Left lobe of liver (tissue), 2 donors: ENCODE data around the gene SVOPL. TPM values are rescaled to one million over a fixed set of nuclear protein-coding genes. Genes with fewer than 3 reads are reported as not detected.

Source experiments
- ATAC-seq: fragments of 200-7000 bp; cut with Tn5 transposase; one replicate; pipeline ENCODE4 v1.9.1; 2020; ENCODE audit warnings: mild to moderate bottlenecking, moderate library complexity
- DNase-seq: peaks from one replicate; pipeline ENCODE4 v3.0.0-alpha.2; 2020; ENCODE audit warnings: low spot score
- total RNA-seq: library from RNA; stranded (reverse); gene quantifications from one replicate; pipeline ENCODE4 v1.2.1, GENCODE V29; 2021
- donor health status: DM: no; HTN: no; CAD: no; lungs with moderate emphysema.
- donor health status: DM: no; HTN: yes; CAD: no.

SVOPL gene
- total RNA-seq, 1 donor from 2014 or later, result not detected

GRCh38 chr7:138662076-138662990, 38.8 kb downstream of the SVOPL start:
- DNase-seq (no peak), ATAC-seq (no peak)

- ATAC-seq, result no peak
- no peak for DNase-seq
Observed at GRCh38 chr7:138661069-138661635, 40.0 kb downstream of the SVOPL start.

- ATAC-seq, result no peak
- DNase-seq, result no peak
Observed at GRCh38 chr7:138658889-138659288, 42.3 kb downstream of the SVOPL start.

GRCh38 chr7:138657854-138658386, 43.2 kb downstream of the SVOPL start:
- ATAC-seq (no peak), DNase-seq (no peak)

- ATAC-seq, result no peak
- DNase-seq, result no peak
Observed at GRCh38 chr7:138656952-138657351, 44.2 kb downstream of the SVOPL start.

GRCh38 chr7:138654616-138655015, 46.5 kb downstream of the SVOPL start:
- ATAC-seq (no peak), DNase-seq (no peak)

DNA sequence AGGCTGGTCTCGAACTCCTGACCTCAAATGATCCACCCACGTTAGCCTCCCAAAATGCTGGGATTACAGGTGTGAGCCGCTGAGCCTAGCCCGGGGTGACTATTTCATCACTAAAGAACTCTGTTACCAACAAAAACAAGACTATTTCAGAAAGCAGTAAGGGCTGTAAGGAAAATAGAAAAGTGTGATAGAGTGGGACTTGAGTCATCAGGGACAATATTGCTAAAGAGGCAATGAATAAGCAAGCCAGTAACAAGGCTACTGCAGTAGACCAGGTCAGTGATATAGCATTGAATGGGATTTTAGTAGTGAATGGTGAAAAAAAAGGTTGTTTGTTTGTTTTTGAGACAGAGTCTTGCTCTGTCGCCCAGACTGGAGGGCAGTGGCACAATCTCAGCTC, 51.7 kb downstream of the SVOPL start:
- DNase-seq (no peak), ATAC-seq (no peak)

- DNase-seq (no peak), ATAC-seq (peak; percentile 60)
Observed at GRCh38 chr7:138645284-138645683, 55.9 kb downstream of the SVOPL start.

GRCh38 chr7:138632826-138633602, 68.1 kb downstream of the SVOPL start:
- peak; percentile 3 for DNase-seq
- ATAC-seq, result no peak

DNA sequence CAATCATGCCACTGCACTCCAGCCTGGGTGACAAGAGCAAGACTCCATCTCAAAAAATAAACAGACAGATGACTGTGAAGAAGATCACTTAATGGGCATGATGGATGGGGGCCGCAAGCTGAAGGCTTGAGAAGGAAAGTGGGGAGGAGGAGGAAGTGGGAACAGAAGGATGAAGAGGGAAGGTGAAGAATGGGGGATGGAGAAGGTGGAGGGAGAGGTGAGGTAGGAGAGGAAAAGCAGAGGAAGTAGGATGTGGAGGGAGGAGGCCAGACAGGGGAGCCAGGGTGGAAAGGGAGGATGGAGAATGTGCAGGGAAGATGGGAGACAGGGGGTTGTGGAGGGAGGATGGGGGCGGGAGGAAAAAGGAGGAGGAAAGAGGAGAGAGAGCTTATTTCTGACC, 68.8 kb downstream of the SVOPL start:
- DNase-seq (no peak), ATAC-seq (no peak)

GRCh38 chr7:138630059-138630610, 71.0 kb downstream of the SVOPL start:
- DNase-seq (peak; percentile 4), ATAC-seq (no peak)

- ATAC-seq (no peak), DNase-seq (peak; percentile 0)
Observed at GRCh38 chr7:138627361-138627760, 73.8 kb downstream of the SVOPL start.

DNA sequence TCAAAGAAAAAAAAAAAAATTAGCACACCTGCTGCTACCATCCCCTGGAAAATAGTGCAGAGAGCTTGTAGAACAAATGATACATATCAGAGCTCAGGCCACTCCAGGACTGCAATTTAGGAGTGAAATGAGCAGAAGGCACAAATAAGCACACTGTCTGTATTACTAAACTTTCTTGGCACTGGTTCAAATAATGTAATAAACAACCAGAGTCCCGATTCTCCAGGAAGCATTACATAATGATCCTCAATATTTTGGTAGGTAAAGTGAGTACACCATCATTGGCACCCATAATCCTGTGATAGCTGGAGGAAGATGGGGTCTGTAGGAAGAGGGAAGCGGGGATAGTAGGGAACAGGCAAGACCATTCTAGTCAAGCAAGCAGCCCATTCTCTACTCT, 74.3 kb downstream of the SVOPL start:
- ATAC-seq, result peak; percentile 39
- DNase-seq, result no peak

DNA sequence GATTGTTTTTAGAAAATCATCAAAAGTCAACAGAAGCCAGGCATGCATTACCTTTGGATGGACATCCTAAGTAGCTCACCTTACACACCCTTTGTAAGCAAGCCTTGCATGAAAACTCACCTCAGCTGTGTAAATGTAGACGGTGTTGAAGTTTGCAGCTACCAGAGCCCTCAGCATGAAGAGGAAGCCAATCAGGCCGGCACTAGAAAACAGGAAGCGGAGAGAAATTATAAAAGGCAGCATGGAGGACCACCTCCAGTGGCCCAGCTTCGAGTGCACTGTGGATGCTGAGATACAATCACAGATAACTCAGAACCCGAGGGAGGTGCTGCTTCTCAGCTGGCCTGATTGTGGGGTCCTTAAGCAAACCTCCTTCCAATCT, 75.3 kb downstream of the SVOPL start:
- no peak for ATAC-seq
- no peak for DNase-seq

GRCh38 chr7:138625084-138625848, 75.9 kb downstream of the SVOPL start:
- ATAC-seq, result no peak
- DNase-seq, result no peak

- ATAC-seq (no peak), DNase-seq (no peak)
Observed at GRCh38 chr7:138622841-138623240, 78.3 kb downstream of the SVOPL start.

GRCh38 chr7:138618933-138619332, 82.2 kb downstream of the SVOPL start:
- no peak for DNase-seq
- ATAC-seq, result peak; percentile 88

DNA sequence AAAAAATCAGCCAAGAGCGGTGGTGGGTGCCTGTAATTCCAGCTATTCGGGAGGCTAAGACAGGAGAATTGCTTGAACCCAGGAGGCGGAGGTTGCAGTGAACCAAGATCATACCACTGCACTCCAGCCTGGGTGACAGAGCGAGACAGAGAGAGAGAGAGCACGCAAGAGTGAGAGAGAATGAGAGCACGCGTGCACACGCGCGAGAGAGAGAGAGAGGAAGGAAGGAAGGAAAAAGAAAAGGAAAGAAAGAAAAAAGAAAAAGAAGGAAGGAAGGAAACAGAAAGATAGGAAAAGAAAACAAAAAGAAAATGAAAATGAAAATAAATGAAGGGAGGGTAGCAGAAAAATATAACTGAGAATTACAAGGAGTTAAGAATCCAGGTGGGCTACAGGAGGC, 82.7 kb downstream of the SVOPL start:
- no peak for ATAC-seq
- no peak for DNase-seq

- ATAC-seq, result no peak
- no peak for DNase-seq
Observed at GRCh38 chr7:138616085-138616484, 85.1 kb downstream of the SVOPL start.

- no peak for DNase-seq
Observed at GRCh38 chr7:138613630-138614029, 87.5 kb downstream of the SVOPL start.

More at GRCh38 chr7:138613630-138614029, 87.5 kb downstream of the SVOPL start:
- peak; percentile 28 for ATAC-seq
